IMR-90 (cell line): ENCODE measurements around the gene STAG2.

ENCODE experiments used
- CHD1 ChIP-seq: IDR thresholded peaks from 2 replicates; pipeline ENCODE4 v1.6.1; 2012; ENCODE audit warnings: low read depth, low read length, improper control_type of control experiment
- CTCF ChIP-seq: conservative IDR thresholded peaks from 2 replicates; pipeline ENCODE4 v1.5.1; 2012; ENCODE audit warnings: mild to moderate bottlenecking, low read depth, low read length, improper control_type of control experiment
- POLR2A ChIP-seq: IDR thresholded peaks from 2 replicates; pipeline ENCODE4 v1.6.1; 2012; ENCODE audit warnings: mild to moderate bottlenecking, low read depth, low read length
- RAD21 ChIP-seq: IDR thresholded peaks from 2 replicates; pipeline ENCODE4 v1.6.1; 2012; ENCODE audit warnings: low read length, improper control_type of control experiment
- RCOR1 ChIP-seq: IDR thresholded peaks from 2 replicates; pipeline ENCODE4 v1.6.1; 2012; ENCODE audit warnings: mild to moderate bottlenecking, low read length, improper control_type of control experiment; ENCODE audit not compliant: insufficient replicate concordance
- USF2 ChIP-seq: fragments of 150-350 bp; IDR thresholded peaks from 2 replicates; pipeline ENCODE4 v1.6.1; 2017; ENCODE audit warnings: mild to moderate bottlenecking, antibody characterized with exemption, low read length, low read depth

- TF ChIP-seq CTCF (no peak), POLR2A (no peak), USF2 (no peak), RCOR1 (no peak), CHD1 (no peak), RAD21 (no peak)
These were observed 4.2 kb downstream of the STAG2 start for GRCh38 chrX:123965712-123966111.
